Caco-2 (cell line): ENCODE measurements around the gene AKAP1. TPM values are rescaled to one million over a fixed set of nuclear protein-coding genes. Genes with fewer than 3 reads are reported as not detected.

Experiments used
- BruUV-seq: library from RNA; stranded (reverse); fragments of 400-500 nt; replicated peaks from 2 replicates; lab custom pipeline; 2021; lab: Mats Ljungman, UMichigan
- CTCF ChIA-PET: fragments of 300-600 bp; sonication (Branson Sonifier 250); formaldehyde crosslinking; loops from one replicate; lab custom pipeline; 2022; ENCODE audit warnings: antibody characterized with exemption; lab: Charles Lee
- POLR2A ChIA-PET: fragments of 300-600 bp; sonication (Branson Sonifier 250); formaldehyde crosslinking; loops from one replicate; lab custom pipeline; 2022; ENCODE audit warnings: antibody characterized with exemption; lab: Charles Lee
- DNase-seq, 2 experiments: peaks; one replicate each; pipeline versions ENCODE4 v3.0.0 to v3.0.0-alpha.2; 2020 to 2022
- H3K27me3 ChIP-seq: replicated peaks from 2 replicates; pipeline ENCODE4 v1.6.0; 2011; ENCODE audit warnings: low read length; ENCODE audit not compliant: control insufficient read depth, insufficient read depth
- H3K36me3 ChIP-seq: 2 replicates; pipeline ENCODE4 v1.5.1; 2011; ENCODE audit warnings: low read length; ENCODE audit not compliant: control insufficient read depth, insufficient read depth
- H3K4me1 ChIP-seq: fragments of 250-450 bp; sonication (Bioruptor Pico); 2 replicates; pipeline ENCODE4 v1.5.1; 2020; ENCODE audit warnings: mild to moderate bottlenecking
- H3K4me3 ChIP-seq: 2 replicates; pipeline ENCODE4 v1.5.1; 2011; ENCODE audit warnings: low read depth, mild to moderate bottlenecking, control low read depth, low read length
- H3K9me3 ChIP-seq: fragments of 250-450 bp; sonication (Bioruptor Pico); 2 replicates; pipeline ENCODE4 v1.5.1; 2020; ENCODE audit warnings: mild to moderate bottlenecking, moderate library complexity
- H3K27ac Mint-ChIP-seq: one replicate; pipeline ENCODE4 v1.8.0; 2022; ENCODE audit warnings: mixed read lengths; ENCODE audit not compliant: unreplicated experiment
- H3K27me3 Mint-ChIP-seq: one replicate; pipeline ENCODE4 v1.8.0; 2022; ENCODE audit warnings: mixed read lengths; ENCODE audit not compliant: insufficient read depth, unreplicated experiment
- H3K36me3 Mint-ChIP-seq: one replicate; pipeline ENCODE4 v1.8.0; 2022; ENCODE audit warnings: mild to moderate bottlenecking, mixed read lengths; ENCODE audit not compliant: insufficient read depth, unreplicated experiment
- H3K4me1 Mint-ChIP-seq: one replicate; pipeline ENCODE4 v1.8.0; 2022; ENCODE audit warnings: low read depth, mixed read lengths; ENCODE audit not compliant: unreplicated experiment
- H3K4me3 Mint-ChIP-seq: one replicate; pipeline ENCODE4 v1.8.0; 2022; ENCODE audit warnings: mild to moderate bottlenecking, moderate library complexity, mixed read lengths; ENCODE audit not compliant: unreplicated experiment
- H3K9me3 Mint-ChIP-seq: one replicate; pipeline ENCODE4 v1.8.0; 2022; ENCODE audit warnings: mixed read lengths; ENCODE audit not compliant: unreplicated experiment
- intact Hi-C: fragments of 100-400 bp; cut with micrococcal nuclease; formaldehyde crosslinking; loops from one replicate; pipeline ENCODE4 v1.10.0; 2022; ENCODE audit not compliant: unreplicated experiment
- total RNA-seq: library from RNA; stranded (reverse); gene quantifications from 2 replicates; pipeline ENCODE4 v1.2.3, GENCODE V29; 2022
- TF ChIP-seq, protein P1 (sequence below), 2 experiments: fragments of 200-600 bp in 1 of 2; IDR thresholded peaks; 1 replicate in 1 of 2; 2 replicates in 1 of 2; pipeline versions ENCODE4 v1.5.1 to v1.8.0; 2011 to 2022; ENCODE audit warnings: antibody characterized with exemption in 1 of 2, control low read depth in 1 of 2, inconsistent platforms in 1 of 2, low read depth in 1 of 2, low read length in 1 of 2, mild to moderate bottlenecking in 1 of 2, moderate library complexity in 1 of 2; ENCODE audit not compliant: insufficient read depth in 1 of 2, severe bottlenecking in 1 of 2, unreplicated experiment in 1 of 2

The AKAP1 gene
- total RNA-seq, 1 experiment from 2014 or later: 87.1 TPM

DNA sequence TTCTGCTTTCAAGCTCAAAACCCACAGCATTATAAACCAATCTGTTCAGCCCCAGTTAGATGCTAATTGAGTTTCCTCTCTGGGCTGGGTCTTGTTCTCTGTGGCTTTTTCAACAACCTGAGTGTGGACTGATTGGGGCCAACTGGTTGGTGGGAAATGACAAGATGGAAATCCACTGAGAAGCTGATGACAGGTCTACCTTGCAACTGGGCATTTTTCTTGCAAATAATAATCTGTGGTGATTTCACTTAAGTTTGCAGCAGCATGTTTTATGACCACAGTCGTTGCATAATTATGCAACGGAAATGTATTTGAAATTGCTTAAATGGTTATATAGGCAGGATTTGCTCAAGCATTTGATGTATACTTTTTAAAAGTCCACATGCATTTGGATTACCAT lies 69.9 kb downstream of the AKAP1 start:
- Mint-ChIP-seq H3K4me3 (no peak overlapping the region), H3K27me3 (peaks cover 8% of the 10 kb centered on the region), H3K36me3 (no peaks in the 10 kb centered on the region), H3K27ac (no peak overlapping the region), H3K9me3 (peaks cover under 1% of the 10 kb centered on the region), H3K4me1 (no peaks in the 10 kb centered on the region)
- Histone ChIP-seq H3K9me3 (0 out of 2 replicates have a peak, but pooled peaks cover 9% of the 10 kb centered on the region), H3K27me3 (no peaks in the 10 kb centered on the region), H3K4me3 (no peak overlapping the region), H3K4me1 (no peaks in the 10 kb centered on the region), H3K36me3 (no peaks in the 10 kb centered on the region)
- ChIA-PET POLR2A (no interaction called here), CTCF (no interaction called here)
- intact Hi-C loops: no loop called here
- TF ChIP-seq, protein P1, sequence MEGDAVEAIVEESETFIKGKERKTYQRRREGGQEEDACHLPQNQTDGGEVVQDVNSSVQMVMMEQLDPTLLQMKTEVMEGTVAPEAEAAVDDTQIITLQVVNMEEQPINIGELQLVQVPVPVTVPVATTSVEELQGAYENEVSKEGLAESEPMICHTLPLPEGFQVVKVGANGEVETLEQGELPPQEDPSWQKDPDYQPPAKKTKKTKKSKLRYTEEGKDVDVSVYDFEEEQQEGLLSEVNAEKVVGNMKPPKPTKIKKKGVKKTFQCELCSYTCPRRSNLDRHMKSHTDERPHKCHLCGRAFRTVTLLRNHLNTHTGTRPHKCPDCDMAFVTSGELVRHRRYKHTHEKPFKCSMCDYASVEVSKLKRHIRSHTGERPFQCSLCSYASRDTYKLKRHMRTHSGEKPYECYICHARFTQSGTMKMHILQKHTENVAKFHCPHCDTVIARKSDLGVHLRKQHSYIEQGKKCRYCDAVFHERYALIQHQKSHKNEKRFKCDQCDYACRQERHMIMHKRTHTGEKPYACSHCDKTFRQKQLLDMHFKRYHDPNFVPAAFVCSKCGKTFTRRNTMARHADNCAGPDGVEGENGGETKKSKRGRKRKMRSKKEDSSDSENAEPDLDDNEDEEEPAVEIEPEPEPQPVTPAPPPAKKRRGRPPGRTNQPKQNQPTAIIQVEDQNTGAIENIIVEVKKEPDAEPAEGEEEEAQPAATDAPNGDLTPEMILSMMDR (IDR thresholded peaks at IDR 0.05; ENCODE audit: insufficient read depth in 1 of 2, low read depth in 1 of 2, low read length in 1 of 2, severe bottlenecking in 1 of 2, unreplicated experiment in 1 of 2): no peak
- no TSS peak for BruUV-seq
- no peak for DNase-seq

DNA sequence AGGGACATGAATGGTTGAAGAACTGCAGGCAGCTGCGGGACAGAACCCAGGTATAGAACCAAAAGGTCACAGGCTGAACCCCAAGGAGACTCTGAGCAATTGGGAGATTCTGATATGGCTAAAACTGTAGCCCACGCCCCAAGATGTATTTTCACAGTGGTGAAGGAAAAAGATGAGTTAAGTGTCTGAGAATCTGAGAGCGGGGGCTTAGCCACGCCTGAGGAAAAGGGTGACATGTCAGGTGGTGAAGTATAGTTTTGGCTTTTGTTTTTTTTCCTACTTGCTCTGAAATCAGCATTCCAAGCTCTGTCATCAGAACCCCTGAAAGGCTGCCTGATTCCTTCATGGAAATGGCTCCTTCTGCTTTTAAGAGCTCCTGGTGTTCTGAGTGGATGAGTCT lies 73.3 kb downstream of the AKAP1 start:
- H3K4me1 ChIP-seq: no peaks in the 10 kb centered on the region
- Mint-ChIP-seq H3K9me3 (peaks cover 10% of the 10 kb centered on the region), H3K4me1 (no peaks in the 10 kb centered on the region), H3K27ac (no peak overlapping the region), H3K4me3 (no peak overlapping the region), H3K36me3 (no peaks in the 10 kb centered on the region), H3K27me3 (no peaks in the 10 kb centered on the region)
- no peak overlapping the region for H3K4me3 ChIP-seq
- H3K9me3 ChIP-seq: no peaks in the 10 kb centered on the region
- ChIA-PET POLR2A (no interaction called here), CTCF (no interaction called here)
- intact Hi-C loops: no loop called here
- no peak for DNase-seq
- TF ChIP-seq, protein P1 (IDR thresholded peaks at IDR 0.05; ENCODE audit: insufficient read depth in 1 of 2, low read depth in 1 of 2, low read length in 1 of 2, severe bottlenecking in 1 of 2, unreplicated experiment in 1 of 2): no peak
- BruUV-seq: no TSS peak
- H3K36me3 ChIP-seq: no peaks in the 10 kb centered on the region
- no peaks in the 10 kb centered on the region for H3K27me3 ChIP-seq

DNA sequence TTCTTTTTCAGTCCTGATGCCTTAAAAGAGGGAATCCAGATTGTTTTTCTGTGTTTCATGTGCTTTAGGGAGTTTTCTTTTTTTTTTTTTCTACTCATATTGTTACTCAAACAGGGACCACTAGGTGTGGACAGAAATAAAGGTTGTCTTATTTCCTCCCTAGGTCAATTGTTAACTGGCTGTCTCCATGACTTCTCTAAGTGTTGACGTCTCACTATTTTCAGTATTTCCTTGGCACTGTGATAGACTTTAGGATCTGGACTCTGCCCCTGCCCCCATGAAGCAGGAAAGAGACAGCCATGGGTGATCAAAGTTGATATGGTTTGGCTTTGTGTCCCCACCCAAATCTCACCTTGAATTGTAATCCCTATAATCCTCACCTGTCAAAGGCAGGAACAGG lies 73.7 kb downstream of the AKAP1 start:
- BruUV-seq: no TSS peak
- H3K9me3 Mint-ChIP-seq: peaks cover 10% of the 10 kb centered on the region
- Histone ChIP-seq H3K4me3 (no peak overlapping the region), H3K4me1 (no peaks in the 10 kb centered on the region), H3K27me3 (no peaks in the 10 kb centered on the region), H3K36me3 (no peaks in the 10 kb centered on the region), H3K9me3 (no peaks in the 10 kb centered on the region)
- TF ChIP-seq, protein P1 (IDR thresholded peaks at IDR 0.05; ENCODE audit: insufficient read depth in 1 of 2, low read depth in 1 of 2, low read length in 1 of 2, severe bottlenecking in 1 of 2, unreplicated experiment in 1 of 2): no peak
- H3K27ac Mint-ChIP-seq: no peak overlapping the region
- no peak for DNase-seq
- intact Hi-C loops: no loop called here
- POLR2A ChIA-PET: no interaction called here
- no peaks in the 10 kb centered on the region for H3K36me3 Mint-ChIP-seq
- CTCF ChIA-PET: no interaction called here
- no peaks in the 10 kb centered on the region for H3K4me1 Mint-ChIP-seq
- H3K27me3 Mint-ChIP-seq: no peaks in the 10 kb centered on the region
- H3K4me3 Mint-ChIP-seq: no peak overlapping the region
